Upper lobe of right lung (tissue), 1 donor: ENCODE measurements around the gene TARS3. TPM values are rescaled to one million over a fixed set of nuclear protein-coding genes. Genes with fewer than 3 reads are reported as not detected.

ENCODE experiments used
- ATAC-seq: fragments of 200-7000 bp; cut with Tn5 transposase; one replicate; pipeline ENCODE4 v1.9.1; 2020; ENCODE audit warnings: mild to moderate bottlenecking, moderate library complexity
- DNase-seq: peaks from one replicate; pipeline ENCODE4 v3.0.0-alpha.2; 2020
- H3K27ac ChIP-seq: fragments of 200-600 bp; one replicate; pipeline ENCODE4 v1.8.0; 2022
- H3K27me3 ChIP-seq: fragments of 200-600 bp; one replicate; pipeline ENCODE4 v1.8.0; 2022; ENCODE audit warnings: mild to moderate bottlenecking
- H3K36me3 ChIP-seq: fragments of 200-600 bp; one replicate; pipeline ENCODE4 v1.8.0; 2022
- H3K4me1 ChIP-seq: fragments of 200-600 bp; one replicate; pipeline ENCODE4 v1.8.0; 2022
- H3K4me3 ChIP-seq: fragments of 200-600 bp; one replicate; pipeline ENCODE4 v1.8.0; 2022; ENCODE audit warnings: mild to moderate bottlenecking
- H3K9me3 ChIP-seq: fragments of 200-600 bp; one replicate; pipeline ENCODE4 v1.8.0; 2022
- intact Hi-C: fragments of 100-400 bp; cut with DNase I; formaldehyde crosslinking; loops from one replicate; pipeline ENCODE4 v1.11.0; 2022
- total RNA-seq: library from RNA; stranded (reverse); fragmentation: NEBNext Ultra II Directional; extraction: Animal tissue kit (Norgen Biotek cat#: 25700); gene quantifications from one replicate; pipeline ENCODE4 v1.2.1, GENCODE V29; 2021
- TF ChIP-seq, protein P1 (sequence below): fragments of 200-600 bp; IDR thresholded peaks from one replicate; pipeline ENCODE4 v1.8.0; 2022; ENCODE audit warnings: antibody characterized with exemption
- donor health status: DM: no; HTN: yes; CAD: no; lungs with severe emphysema.

The TARS3 gene
- total RNA-seq, 1 donor from 2014 or later, result 12.0 TPM

- Histone ChIP-seq H3K9me3 (no peaks in the 10 kb centered on the region), H3K27ac (no peak overlapping the region)
- ATAC-seq, result no peak
Measured at GRCh38 chr15:101625980-101626379, 98.3 kb downstream of the TARS3 start.

DNA sequence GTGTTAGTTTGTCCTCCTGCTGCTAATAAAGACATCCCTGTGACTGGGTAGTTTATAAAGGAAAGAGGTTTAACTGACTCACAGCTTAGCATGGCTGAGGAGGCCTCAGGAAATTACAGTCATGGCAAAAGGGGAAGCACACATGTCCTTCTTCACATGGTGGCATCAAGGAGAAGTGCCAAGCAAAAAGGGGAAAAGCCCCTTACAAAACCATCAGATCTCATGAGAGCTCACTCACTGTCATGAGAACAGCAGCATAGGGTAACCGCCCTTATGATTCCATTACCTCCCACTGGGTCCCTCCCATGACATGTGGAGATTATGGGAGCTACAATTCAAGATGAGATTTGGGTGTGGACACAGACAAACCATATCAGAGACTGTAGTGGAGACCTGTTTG, 99.1 kb downstream of the TARS3 start:
- ATAC-seq (peak; percentile 68), DNase-seq (no peak)
- Histone ChIP-seq H3K9me3 (no peaks in the 10 kb centered on the region), H3K27me3 (no peaks in the 10 kb centered on the region), H3K27ac (no peak overlapping the region), H3K4me1 (no peaks in the 10 kb centered on the region), H3K4me3 (no peak overlapping the region), H3K36me3 (no peaks in the 10 kb centered on the region)
- intact Hi-C loops, result no loop called here
- TF ChIP-seq, protein P1, sequence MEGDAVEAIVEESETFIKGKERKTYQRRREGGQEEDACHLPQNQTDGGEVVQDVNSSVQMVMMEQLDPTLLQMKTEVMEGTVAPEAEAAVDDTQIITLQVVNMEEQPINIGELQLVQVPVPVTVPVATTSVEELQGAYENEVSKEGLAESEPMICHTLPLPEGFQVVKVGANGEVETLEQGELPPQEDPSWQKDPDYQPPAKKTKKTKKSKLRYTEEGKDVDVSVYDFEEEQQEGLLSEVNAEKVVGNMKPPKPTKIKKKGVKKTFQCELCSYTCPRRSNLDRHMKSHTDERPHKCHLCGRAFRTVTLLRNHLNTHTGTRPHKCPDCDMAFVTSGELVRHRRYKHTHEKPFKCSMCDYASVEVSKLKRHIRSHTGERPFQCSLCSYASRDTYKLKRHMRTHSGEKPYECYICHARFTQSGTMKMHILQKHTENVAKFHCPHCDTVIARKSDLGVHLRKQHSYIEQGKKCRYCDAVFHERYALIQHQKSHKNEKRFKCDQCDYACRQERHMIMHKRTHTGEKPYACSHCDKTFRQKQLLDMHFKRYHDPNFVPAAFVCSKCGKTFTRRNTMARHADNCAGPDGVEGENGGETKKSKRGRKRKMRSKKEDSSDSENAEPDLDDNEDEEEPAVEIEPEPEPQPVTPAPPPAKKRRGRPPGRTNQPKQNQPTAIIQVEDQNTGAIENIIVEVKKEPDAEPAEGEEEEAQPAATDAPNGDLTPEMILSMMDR, result no peak

More at GRCh38 chr15:101625980-101626379, 98.3 kb downstream of the TARS3 start:
- H3K36me3 ChIP-seq, result no peaks in the 10 kb centered on the region
- H3K4me3 ChIP-seq, result no peak overlapping the region
- intact Hi-C loops, result no loop called here
- TF ChIP-seq, protein P1, result no peak
- no peak for DNase-seq
- H3K27me3 ChIP-seq, result no peaks in the 10 kb centered on the region
- H3K4me1 ChIP-seq, result no peaks in the 10 kb centered on the region

DNA sequence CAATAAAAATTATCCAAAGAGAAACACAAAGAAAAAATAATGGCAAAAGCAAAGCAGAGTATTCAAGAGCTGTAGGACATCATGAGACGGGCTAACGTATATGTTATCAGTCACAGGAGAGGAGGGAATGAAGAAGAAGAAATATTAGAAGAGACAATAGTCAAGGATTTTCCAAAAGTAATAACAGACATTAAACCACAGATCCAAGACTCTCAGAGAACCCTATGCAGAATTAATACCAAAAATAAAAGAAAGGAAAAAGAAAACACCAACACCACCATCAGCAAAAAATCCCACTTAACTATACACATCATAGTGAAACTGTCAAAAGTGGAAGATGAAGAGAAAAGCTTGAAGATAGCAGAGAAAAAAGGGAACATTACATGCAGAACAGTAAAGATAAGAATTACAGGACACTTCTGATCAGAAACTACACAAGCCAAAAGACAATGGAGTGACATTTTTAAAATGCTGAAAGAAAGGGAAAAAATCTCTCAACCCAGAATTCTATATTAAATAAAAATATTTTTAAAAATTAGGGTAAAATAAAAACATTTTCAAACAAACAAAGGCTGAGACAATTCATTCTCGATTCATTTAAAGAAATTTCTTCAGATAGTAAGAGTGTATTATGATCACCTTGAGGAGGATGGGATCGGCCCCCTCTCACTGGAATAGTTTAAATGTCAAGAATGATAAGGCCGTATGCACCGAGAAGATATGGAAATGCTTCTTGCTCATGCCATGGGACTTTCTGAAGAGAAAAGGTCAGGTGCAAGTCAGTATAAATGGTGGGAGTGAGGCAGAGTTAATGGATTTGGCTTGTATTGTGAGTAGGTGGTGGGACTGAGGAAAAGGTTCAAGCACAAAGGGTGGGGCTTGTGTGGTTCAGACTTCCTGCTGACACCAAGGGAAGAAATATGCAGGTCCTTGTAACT, 100.6 kb downstream of the TARS3 start:
- intact Hi-C loops, result no loop called here
- ATAC-seq, result no peak
- no peak for DNase-seq
- no peaks in the 10 kb centered on the region for H3K27me3 ChIP-seq
- TF ChIP-seq, protein P1, result no peak
- no peak overlapping the region for H3K27ac ChIP-seq
- no peaks in the 10 kb centered on the region for H3K9me3 ChIP-seq
- no peak overlapping the region for H3K4me3 ChIP-seq
- no peaks in the 10 kb centered on the region for H3K36me3 ChIP-seq
- H3K4me1 ChIP-seq, result no peaks in the 10 kb centered on the region

DNA sequence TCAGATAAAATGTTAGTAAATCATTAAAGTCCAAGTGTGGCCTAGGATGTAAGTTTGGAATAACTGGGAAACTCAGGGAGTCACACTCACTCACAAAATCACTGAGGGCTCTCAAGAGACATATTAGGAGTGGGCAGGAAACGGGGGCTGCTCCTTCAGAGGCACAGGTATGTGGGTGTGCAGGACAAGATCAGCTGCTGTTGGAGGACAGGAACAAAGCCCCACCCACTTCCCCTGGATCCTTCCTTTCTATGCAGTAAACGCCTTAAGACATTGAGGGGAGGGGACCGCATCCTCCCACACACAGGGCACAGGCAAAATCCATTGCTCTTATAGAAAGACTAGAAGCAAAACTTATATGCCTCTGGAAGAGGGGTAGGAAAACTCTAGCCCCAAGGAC, 102.3 kb downstream of the TARS3 start:
- Histone ChIP-seq H3K36me3 (no peaks in the 10 kb centered on the region), H3K4me3 (no peak overlapping the region), H3K27me3 (no peaks in the 10 kb centered on the region), H3K4me1 (no peaks in the 10 kb centered on the region), H3K9me3 (no peaks in the 10 kb centered on the region), H3K27ac (no peak overlapping the region)
- ATAC-seq (no peak), DNase-seq (no peak)
- TF ChIP-seq, protein P1, result no peak
- intact Hi-C loops, result no loop called here

GRCh38 chr15:101620671-101621070, 103.6 kb downstream of the TARS3 start:
- intact Hi-C loops, result no loop called here
- no peak for DNase-seq

More at GRCh38 chr15:101620671-101621070, 103.6 kb downstream of the TARS3 start:
- no peak for ATAC-seq
- no peaks in the 10 kb centered on the region for H3K36me3 ChIP-seq
- no peaks in the 10 kb centered on the region for H3K9me3 ChIP-seq
- H3K4me3 ChIP-seq, result no peak overlapping the region
- H3K27ac ChIP-seq, result no peak overlapping the region
- H3K27me3 ChIP-seq, result no peaks in the 10 kb centered on the region
- no peaks in the 10 kb centered on the region for H3K4me1 ChIP-seq
- TF ChIP-seq, protein P1, result no peak
